Neural crest cell (in vitro differentiated cells): Measurements from ENCODE around the gene GIMAP6. TPM values are rescaled to one million over a fixed set of nuclear protein-coding genes. Genes with fewer than 3 reads are reported as not detected.

Experiments
- DNase-seq: peaks from one replicate; pipeline ENCODE4 v3.0.0; 2021; ENCODE audit warnings: low read depth, mixed read lengths, low spot score
- H3K27ac Mint-ChIP-seq: one replicate; pipeline ENCODE4 v1.8.0; 2021; ENCODE audit warnings: mild to moderate bottlenecking, mixed read lengths; ENCODE audit not compliant: unreplicated experiment
- H3K27me3 Mint-ChIP-seq: 2 replicates; pipeline ENCODE4 v1.8.0; 2021; ENCODE audit warnings: low read depth, mild to moderate bottlenecking, mixed read lengths
- H3K36me3 Mint-ChIP-seq: 2 replicates; pipeline ENCODE4 v1.8.0; 2021; ENCODE audit warnings: low read depth, mild to moderate bottlenecking, mixed read lengths
- H3K4me1 Mint-ChIP-seq: 2 replicates; pipeline ENCODE4 v1.8.0; 2021; ENCODE audit warnings: mixed read lengths
- H3K4me3 Mint-ChIP-seq: one replicate; pipeline ENCODE4 v1.8.0; 2021; ENCODE audit warnings: mild to moderate bottlenecking, mixed read lengths
- H3K9me3 Mint-ChIP-seq: 2 replicates; pipeline ENCODE4 v1.8.0; 2021; ENCODE audit warnings: mixed read lengths
- CTCF ChIP-seq: fragments of 200-600 bp; sonication (generic); conservative IDR thresholded peaks from 2 replicates; pipeline ENCODE4 v1.5.0; 2021; ENCODE audit warnings: antibody characterized with exemption, mild to moderate bottlenecking
- total RNA-seq: library from RNA; stranded (reverse); gene quantifications from 2 replicates; pipeline ENCODE4 v1.2.1, GENCODE V29; 2021

Gene GIMAP6
- total RNA-seq, 1 donor from 2014 or later: not detected

DNA sequence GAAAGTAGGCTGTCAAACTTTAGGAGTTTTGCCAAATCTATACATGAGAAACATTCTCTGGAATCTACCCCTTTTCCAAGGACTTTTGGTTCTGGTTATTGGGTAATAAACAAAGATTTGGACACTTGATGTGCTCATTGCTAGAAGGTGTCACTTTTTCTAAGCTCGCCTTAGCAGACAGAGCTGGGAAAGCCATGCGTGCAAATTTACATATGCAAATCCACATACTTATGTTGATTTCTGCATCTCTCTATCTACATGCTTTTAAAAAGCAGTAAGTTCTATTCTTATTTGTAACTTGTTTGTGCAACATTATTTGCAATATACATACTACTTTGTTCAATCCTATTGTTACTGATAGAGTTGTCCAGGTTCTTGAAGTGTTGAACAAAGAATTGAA is 22.5 kb upstream of the GIMAP6 start:
- Mint-ChIP-seq H3K36me3 (no peaks in the 10 kb centered on the region), H3K27me3 (peaks cover 15% of the 10 kb centered on the region), H3K27ac (no peak overlapping the region), H3K4me1 (no peaks in the 10 kb centered on the region), H3K9me3 (peaks cover 10% of the 10 kb centered on the region), H3K4me3 (no peak overlapping the region)
- no peak for DNase-seq
- no peak for TF ChIP-seq CTCF

DNA sequence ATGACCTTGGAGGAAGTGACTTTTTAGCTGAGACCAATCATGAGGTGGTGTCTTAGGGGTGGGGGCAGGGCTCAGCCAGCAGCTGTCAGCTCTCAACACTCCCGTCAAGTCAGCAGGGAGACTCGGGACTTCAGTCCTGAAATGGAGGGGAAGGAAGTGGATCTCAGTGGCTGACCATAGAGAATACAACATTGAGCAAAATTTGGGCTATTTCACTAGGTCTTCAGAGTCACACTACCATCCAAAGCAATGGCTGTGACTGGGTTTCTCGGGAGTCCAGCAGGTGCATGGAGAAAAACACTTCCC is 16.8 kb upstream of the GIMAP6 start:
- Mint-ChIP-seq H3K27me3 (peaks cover 5% of the 10 kb centered on the region), H3K36me3 (no peaks in the 10 kb centered on the region), H3K9me3 (peaks cover 6% of the 10 kb centered on the region), H3K4me1 (no peaks in the 10 kb centered on the region), H3K4me3 (no peak overlapping the region), H3K27ac (no peak overlapping the region)
- no peak for TF ChIP-seq CTCF
- DNase-seq: no peak

- no peak for DNase-seq
- no peak overlapping the region for H3K4me3 Mint-ChIP-seq
- no peak overlapping the region for H3K27ac Mint-ChIP-seq
- H3K9me3 Mint-ChIP-seq: peaks cover 8% of the 10 kb centered on the region
- peaks cover under 1% of the 10 kb centered on the region for H3K27me3 Mint-ChIP-seq
- no peaks in the 10 kb centered on the region for H3K36me3 Mint-ChIP-seq
- H3K4me1 Mint-ChIP-seq: no peaks in the 10 kb centered on the region
- no peak for TF ChIP-seq CTCF
Observed at GRCh38 chr7:150648353-150649079, 16.3 kb upstream of the GIMAP6 start.

GRCh38 chr7:150645259-150646020 is 13.3 kb upstream of the GIMAP6 start:
- Mint-ChIP-seq H3K27ac (no peak overlapping the region), H3K4me3 (no peak overlapping the region), H3K4me1 (no peaks in the 10 kb centered on the region), H3K27me3 (no peaks in the 10 kb centered on the region), H3K36me3 (no peaks in the 10 kb centered on the region), H3K9me3 (peaks cover 5% of the 10 kb centered on the region)
- no peak for TF ChIP-seq CTCF
- DNase-seq: no peak

DNA sequence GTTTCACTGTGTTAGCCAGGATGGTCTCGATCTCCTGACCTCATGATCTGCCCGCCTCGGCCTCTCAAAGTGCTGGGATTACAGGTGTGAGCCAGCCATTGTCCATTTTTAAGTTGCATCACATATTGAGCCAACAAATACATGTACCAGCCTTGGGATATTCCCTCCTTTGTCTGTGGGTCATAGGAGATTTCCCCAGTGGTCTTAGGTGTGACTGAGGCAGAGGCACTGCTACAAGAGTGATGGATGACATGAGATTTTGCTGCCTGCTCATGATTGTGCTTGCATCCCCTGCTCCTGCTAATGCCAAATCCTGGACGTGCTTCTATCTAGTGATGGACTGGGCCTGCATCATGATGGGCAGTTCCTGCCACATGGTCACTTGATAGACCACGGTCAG is 10.7 kb upstream of the GIMAP6 start:
- Mint-ChIP-seq H3K4me3 (no peak overlapping the region), H3K9me3 (peaks cover 11% of the 10 kb centered on the region), H3K4me1 (no peaks in the 10 kb centered on the region), H3K27me3 (peaks cover 2% of the 10 kb centered on the region), H3K36me3 (no peaks in the 10 kb centered on the region), H3K27ac (no peak overlapping the region)
- no peak for DNase-seq
- no peak for TF ChIP-seq CTCF
